GM12878 (cell line): ENCODE measurements around the gene SIAH2.

Source experiments
- LARP7 ChIP-seq: fragments of 450-650 bp; IDR thresholded peaks from 2 replicates; pipeline ENCODE4 v1.6.1; 2017; ENCODE audit warnings: mild to moderate bottlenecking
- MYC ChIP-seq: IDR thresholded peaks from 2 replicates; pipeline ENCODE4 v1.6.1; 2011; ENCODE audit warnings: mild to moderate bottlenecking, low read length, moderate library complexity, inconsistent platforms; ENCODE audit not compliant: insufficient read depth, insufficient replicate concordance, insufficient read length, severe bottlenecking
- NFIC ChIP-seq: IDR thresholded peaks from 2 replicates; pipeline ENCODE4 v1.6.1; 2012; ENCODE audit warnings: low read depth, mild to moderate bottlenecking, inconsistent platforms, low read length, moderate library complexity
- POLR2A ChIP-seq: IDR thresholded peaks from 2 replicates; pipeline ENCODE4 v1.6.1; 2011; ENCODE audit warnings: low read depth, mild to moderate bottlenecking, low read length
- POLR2AphosphoS2 ChIP-seq: IDR thresholded peaks from 2 replicates; pipeline ENCODE4 v1.6.1; 2011; ENCODE audit warnings: low read depth, mild to moderate bottlenecking, low read length, improper control_type of control experiment, moderate library complexity
- TF ChIP-seq, protein P1 (sequence below), 3 experiments: IDR thresholded peaks in 2 of 3; conservative IDR thresholded peaks in 1 of 3; 2 replicates each; pipeline ENCODE4 v1.5.1; 2011; ENCODE audit warnings: low read depth in 3 of 3, low read length in 3 of 3, mild to moderate bottlenecking in 3 of 3, control low read depth in 2 of 3, moderate library complexity in 2 of 3, inconsistent platforms in 1 of 3, mixed read lengths in 1 of 3; ENCODE audit not compliant: control insufficient read depth in 2 of 3, insufficient read depth in 1 of 3; ENCODE audit errors: extremely low read depth in 1 of 3
- TF ChIP-seq, protein P2 (sequence below): fragments of 450-650 bp; formaldehyde crosslinking; IDR thresholded peaks from 2 replicates; pipeline ENCODE4 v1.5.0; 2022; ENCODE audit warnings: mild to moderate bottlenecking, missing genetic modification characterization

- no peak for TF ChIP-seq POLR2A
- TF ChIP-seq, protein P1, sequence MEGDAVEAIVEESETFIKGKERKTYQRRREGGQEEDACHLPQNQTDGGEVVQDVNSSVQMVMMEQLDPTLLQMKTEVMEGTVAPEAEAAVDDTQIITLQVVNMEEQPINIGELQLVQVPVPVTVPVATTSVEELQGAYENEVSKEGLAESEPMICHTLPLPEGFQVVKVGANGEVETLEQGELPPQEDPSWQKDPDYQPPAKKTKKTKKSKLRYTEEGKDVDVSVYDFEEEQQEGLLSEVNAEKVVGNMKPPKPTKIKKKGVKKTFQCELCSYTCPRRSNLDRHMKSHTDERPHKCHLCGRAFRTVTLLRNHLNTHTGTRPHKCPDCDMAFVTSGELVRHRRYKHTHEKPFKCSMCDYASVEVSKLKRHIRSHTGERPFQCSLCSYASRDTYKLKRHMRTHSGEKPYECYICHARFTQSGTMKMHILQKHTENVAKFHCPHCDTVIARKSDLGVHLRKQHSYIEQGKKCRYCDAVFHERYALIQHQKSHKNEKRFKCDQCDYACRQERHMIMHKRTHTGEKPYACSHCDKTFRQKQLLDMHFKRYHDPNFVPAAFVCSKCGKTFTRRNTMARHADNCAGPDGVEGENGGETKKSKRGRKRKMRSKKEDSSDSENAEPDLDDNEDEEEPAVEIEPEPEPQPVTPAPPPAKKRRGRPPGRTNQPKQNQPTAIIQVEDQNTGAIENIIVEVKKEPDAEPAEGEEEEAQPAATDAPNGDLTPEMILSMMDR (IDR thresholded peaks at IDR 0.05 in 2 of 3, conservative IDR thresholded peaks at IDR 0.05 in 1 of 3; ENCODE audit: control insufficient read depth in 2 of 3, extremely low read depth in 1 of 3, insufficient read depth in 1 of 3, low read depth in 3 of 3, low read length in 3 of 3): no peak
- TF ChIP-seq, protein P2, sequence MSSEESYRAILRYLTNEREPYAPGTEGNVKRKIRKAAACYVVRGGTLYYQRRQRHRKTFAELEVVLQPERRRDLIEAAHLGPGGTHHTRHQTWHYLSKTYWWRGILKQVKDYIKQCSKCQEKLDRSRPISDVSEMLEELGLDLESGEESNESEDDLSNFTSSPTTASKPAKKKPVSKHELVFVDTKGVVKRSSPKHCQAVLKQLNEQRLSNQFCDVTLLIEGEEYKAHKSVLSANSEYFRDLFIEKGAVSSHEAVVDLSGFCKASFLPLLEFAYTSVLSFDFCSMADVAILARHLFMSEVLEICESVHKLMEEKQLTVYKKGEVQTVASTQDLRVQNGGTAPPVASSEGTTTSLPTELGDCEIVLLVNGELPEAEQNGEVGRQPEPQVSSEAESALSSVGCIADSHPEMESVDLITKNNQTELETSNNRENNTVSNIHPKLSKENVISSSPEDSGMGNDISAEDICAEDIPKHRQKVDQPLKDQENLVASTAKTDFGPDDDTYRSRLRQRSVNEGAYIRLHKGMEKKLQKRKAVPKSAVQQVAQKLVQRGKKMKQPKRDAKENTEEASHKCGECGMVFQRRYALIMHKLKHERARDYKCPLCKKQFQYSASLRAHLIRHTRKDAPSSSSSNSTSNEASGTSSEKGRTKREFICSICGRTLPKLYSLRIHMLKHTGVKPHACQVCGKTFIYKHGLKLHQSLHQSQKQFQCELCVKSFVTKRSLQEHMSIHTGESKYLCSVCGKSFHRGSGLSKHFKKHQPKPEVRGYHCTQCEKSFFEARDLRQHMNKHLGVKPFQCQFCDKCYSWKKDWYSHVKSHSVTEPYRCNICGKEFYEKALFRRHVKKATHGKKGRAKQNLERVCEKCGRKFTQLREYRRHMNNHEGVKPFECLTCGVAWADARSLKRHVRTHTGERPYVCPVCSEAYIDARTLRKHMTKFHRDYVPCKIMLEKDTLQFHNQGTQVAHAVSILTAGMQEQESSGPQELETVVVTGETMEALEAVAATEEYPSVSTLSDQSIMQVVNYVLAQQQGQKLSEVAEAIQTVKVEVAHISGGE (CRISPR knock-in tag): no peak
- TF ChIP-seq POLR2AphosphoS2: no peak
- TF ChIP-seq LARP7: no peak
- TF ChIP-seq NFIC: no peak
- no peak for TF ChIP-seq MYC
These were observed 16.5 kb upstream of the SIAH2 start for GRCh38 chr3:150779402-150779858.
